HG03565 (cell line): ENCODE data around the gene ABHD8.
A peak's percentile ranks its signal among the peaks of the same experiment; 100 is the strongest.

ENCODE experiments used
- ATAC-seq: cut with Tn5 transposase; IDR thresholded peaks from one replicate; pipeline ENCODE4 v1.9.1; 2021; ENCODE audit warnings: mild to moderate bottlenecking, moderate library complexity; ENCODE audit not compliant: unreplicated experiment

Gene ABHD8

DNA sequence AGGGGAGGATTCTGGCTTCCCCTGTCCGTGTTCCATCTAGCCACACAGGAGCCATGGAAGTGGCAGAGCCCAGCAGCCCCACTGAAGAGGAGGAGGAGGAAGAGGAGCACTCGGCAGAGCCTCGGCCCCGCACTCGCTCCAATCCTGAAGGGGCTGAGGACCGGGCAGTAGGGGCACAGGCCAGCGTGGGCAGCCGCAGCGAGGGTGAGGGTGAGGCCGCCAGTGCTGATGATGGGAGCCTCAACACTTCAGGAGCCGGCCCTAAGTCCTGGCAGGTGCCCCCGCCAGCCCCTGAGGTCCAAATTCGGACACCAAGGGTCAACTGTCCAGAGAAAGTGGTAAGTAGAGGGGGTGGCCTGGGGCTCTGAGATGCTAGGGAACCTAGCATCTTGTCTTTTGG, 34.5 kb downstream of the ABHD8 start:
- ATAC-seq, result no peak

DNA sequence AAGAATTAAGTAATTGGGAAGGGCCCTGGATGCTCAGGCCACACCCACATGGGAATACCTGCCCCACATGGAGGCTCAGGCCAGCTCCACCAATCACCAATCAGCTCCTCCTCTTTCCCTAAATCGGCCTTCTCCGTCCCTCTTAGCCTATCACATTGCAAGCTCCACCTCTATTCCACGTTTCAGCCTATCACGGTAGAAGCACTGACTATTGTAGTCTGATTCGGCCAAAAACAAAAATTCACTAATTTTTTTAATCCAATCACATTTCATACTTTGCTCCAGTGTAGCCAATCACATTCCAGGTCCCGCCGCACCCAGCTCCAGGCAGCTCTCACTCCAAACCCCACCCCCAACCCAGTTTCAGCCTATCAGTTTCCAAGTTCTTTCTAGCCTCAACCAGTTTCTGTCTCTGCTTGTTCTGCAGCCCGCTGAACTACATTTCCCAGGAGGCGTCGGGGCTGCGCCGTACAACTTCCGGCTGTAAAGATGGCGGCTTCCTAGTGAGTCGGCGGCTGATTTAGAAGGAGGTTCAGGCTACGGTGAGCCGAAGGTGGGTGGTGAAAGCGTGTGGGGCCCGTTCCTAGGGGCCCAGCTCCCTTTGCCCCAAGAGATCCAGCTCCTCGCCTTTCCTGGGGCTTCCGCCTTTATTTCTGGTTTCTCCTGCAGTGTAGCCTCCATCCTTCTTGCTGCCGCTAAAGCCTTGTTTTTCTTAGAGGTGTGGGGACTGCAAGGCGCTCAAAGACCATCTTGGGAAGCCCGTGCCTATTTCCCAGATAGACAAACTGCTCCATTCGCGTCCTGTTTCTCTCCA, 36.0 kb downstream of the ABHD8 start, which contains the start of gene BABAM1:
BABAM1 (plus strand) TSS at position 469 of the 814 bp plus-strand sequence. CDS start 1,364 bp downstream, outside the sequence.
- ATAC-seq, result peak; percentile 80

DNA sequence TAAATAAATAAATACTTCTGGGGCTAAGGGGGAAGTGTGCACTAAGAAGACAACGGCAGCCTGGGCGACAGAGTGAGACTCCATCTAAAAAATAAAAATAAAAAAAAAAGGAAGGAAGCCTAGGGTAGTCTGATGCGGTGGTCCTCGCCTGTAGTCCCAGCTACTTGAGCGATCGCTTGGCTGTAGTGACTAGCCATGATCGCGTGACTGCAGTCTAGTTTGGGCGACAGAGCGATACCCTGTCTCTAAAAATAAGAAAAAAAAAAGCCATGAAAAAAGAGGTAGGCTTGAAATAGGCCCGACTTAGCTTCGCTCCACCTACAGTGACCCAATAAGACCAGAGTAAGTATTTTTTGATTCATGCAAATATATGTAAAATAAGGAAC, 36.6 kb downstream of the ABHD8 start:
- peak; percentile 21 for ATAC-seq

DNA sequence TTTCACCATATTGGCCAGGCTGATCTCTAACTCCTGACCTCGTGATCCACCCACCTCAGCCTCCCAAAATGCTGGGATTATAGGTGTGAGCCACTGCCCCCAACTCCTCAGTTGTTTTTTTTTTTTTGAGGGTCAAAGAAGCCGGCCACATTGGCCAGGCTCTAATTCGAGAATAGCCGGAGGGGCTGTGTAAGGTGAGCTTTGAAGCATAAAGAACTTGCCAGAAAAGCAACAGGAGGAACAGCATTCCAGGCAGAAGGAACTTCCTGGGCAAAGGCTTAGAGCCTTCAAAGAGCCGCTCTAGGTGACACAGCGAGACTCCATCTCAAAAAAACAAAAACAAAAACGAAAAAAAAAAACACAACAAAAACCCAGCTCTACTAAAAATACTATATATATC, 37.2 kb downstream of the ABHD8 start:
- no peak for ATAC-seq

DNA sequence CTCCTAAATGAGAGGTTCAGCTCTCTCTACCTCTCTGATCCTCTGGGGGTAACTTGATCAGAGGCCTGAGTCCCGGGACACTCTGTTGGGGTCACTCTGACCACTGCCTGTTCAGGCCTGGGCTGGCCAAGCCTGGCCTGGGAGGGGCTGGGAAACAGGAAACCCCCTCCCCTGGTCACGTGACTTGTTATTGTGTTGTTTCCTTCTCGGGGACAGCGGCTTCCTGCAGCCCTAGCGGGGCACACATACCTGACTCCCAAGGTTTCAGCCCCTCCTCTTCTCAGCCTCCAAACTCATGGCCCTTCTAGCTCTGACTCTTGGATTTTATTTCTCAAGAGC, 38.6 kb downstream of the ABHD8 start, which contains the start of gene USHBP1:
USHBP1 (minus strand) TSS at position 105 of the 339 bp plus-strand sequence. CDS start 446 bp downstream, outside the sequence.
- ATAC-seq, result no peak

DNA sequence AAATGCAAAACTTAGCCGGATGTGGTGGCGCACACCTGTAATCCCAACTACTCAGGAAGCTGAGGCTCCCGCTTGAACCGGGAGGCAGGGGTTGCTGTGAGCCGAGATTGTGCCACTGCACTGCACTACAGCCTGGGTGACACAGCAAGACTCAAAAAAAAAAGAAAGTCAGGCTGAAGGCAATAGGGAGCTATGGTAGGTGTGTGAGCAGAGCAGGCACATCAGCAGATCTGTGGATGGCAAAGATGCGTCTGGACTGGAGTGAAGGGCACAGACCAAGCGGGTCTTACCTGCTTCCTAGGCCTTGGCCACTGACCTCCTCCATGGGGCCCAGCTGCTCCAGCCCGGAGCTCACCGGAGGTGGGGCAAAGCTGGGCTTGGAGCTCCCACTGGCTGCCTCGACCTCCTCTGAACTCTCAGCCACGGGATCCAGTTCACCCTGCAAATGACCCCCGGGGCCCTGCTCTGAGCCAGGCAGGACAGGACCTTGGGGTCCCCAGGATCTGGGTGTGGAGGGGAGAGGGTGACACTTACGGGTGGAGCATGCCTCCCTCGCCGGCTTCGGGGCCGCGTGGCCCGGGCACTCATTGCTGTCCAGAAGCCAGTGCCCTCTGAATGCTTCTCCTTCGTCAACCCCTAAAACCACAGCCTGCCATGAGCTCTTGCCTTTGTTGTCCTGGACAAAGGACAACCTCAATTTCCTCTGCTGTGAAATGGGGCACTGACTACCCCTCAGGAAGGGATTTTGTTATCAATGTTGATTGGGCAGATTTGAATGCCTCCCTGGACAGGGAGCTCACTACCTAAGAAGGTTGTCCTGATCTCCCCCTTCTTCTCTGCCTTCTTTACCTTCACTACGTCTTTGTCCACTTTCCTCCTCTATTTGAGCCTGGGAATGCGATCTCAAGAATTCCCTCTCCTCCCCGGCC, 39.2 kb downstream of the ABHD8 start:
- ATAC-seq, result no peak

DNA sequence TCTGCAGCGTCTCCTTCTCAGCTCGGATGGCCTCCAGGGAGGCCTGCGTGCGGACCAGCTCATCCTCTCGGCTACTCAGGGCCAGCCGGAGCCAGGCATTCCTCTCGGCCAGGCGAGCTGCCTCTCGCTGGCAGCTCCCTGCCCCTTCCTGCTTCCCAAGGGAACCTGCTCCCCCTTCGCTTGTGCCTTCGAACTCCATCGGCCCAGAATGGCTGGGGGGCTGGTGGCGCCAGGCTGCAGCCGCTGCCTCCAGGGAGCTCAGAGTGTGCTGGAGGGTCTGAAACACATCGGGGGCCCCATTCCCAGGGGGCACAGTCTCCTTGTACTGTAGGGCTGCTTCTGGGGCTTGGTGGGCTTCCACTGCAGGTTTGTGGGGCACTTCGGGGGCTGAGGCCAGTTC, 40.7 kb downstream of the ABHD8 start:
- ATAC-seq, result no peak

DNA sequence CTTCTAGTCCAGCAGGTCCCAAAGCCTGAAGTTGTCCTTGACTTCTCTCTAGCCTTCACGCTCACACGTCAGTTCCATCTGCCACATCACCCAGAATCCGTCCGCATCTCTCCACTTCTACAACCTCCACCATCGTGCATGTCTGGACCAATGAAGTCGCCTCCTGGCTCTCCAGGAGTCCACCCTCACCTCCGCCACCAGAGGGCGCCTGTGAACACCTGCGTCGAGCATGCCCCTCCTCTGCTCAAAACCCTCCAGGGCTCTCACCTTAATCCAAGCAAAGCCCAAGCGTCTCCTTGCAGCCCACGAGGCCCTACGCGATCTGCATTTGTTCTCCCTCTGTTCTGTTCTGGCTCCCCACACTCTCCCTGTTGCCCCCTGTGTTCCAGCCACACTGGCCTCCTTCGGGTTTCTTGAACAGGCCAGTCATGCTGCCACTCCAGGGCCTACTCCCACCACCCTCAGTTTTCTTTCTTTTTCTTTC, 42.3 kb downstream of the ABHD8 start:
- no peak for ATAC-seq

DNA sequence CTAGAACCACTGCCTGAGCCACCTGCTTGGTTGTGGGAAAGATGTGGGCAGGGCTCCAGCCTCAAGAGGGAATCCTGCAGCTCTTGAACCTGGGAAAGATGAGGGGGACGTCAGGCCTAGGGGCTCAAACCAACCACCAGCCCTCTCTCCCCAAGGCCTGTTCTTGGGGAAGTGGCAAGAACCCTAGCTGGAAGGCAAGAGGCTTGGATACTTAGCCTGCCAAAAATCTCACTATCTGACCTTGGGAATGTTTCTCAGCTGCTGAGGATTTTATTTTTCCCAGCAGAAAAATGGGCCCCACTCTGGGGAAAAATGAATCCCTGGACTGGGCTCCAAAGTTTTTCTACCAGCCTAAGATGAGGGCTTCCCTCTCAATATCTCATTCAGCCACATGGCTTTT, 43.3 kb downstream of the ABHD8 start:
- ATAC-seq, result no peak

DNA sequence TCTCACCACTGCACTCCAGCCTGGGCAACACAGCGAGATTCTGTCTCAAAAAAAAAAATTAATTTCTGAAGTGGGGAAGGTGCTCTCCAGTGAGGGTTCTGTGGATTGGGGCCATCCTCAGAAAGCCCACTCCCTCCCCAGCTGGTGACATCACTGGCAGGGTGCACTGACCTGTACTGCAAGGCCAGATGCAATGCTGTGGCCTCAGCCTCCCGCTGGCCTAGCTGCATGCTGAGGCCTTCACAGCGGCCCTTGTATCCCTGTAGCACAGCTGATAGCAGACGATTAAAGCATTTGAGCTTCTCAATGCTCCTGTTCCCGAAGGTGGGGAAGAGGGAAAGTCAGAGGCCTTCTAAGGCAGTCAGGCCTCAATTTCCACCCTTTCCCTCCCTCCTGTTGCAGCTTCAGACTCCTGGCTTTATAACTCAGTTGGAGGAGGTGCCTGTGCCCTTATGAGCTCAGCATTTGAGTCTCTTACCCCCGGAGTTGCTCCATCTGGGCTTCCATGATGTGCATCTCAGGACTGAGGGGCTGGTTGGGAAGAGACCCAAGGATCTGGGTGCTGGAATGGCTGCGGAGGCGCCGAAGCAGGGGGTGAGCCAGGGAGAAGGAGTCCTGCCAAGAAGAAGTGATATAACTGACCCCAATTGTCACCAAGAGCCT, 44.0 kb downstream of the ABHD8 start:
- no peak for ATAC-seq

DNA sequence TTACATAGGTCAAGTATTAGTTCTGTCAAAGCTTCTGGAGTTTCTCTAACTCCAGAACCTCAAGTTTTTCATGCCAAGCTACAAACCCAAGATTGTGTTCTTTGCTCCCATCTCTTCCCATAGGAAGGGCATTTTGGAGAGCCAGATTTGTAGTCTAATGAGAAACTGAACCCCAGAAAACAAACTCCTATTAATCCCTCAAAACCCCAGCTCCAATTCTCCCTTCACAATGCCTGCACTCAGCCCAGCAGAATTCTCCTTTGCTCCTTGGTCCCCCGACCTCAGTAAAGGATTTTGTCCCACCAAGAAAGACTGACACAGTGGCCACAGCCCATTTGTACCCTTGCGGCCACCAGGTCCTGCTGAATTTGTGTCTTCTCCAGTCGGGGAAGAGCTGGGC, 47.1 kb downstream of the ABHD8 start:
- ATAC-seq, result no peak

DNA sequence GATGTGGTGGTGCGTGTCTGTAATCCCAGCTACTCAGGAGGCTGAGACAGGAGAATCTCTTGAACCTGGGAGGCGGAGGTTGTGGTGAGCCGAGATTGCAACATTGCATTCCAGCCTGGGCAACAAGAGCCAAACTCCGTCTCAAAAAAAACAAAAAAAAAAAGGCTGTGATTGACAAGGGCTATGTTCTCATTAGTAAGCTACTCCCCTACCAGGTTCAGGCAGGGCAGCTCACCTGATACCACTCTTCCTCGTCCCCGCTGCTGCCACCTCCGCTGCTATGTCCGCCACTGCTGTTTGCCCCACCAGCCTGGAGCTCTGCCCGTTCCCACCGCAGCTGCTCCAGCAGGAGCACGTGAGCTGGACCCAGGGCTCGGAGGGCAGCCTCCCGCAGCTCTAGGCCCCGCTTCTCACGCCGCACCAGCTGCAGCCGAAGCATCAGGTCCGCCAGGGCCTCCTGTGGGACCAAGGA, 48.0 kb downstream of the ABHD8 start:
- no peak for ATAC-seq

DNA sequence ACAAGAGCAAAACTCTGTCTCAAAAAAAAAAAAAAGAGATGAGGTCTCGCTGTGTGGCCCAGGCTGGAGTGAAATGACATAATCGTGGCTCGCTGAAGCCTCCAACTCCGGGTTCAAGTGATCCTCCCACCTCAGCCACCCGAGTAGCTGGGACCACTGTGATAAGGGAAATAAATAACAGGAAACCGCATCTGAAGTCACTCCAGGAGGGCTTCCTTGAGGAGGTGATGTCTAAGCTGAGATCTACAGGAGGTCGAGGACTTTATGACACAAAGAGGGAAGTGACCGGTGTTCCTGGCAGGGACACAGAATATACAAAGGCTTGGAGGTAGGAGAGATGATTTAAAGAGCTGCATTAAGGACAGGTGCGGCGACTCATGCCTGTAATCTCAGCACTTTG, 48.6 kb downstream of the ABHD8 start:
- ATAC-seq, result no peak

DNA sequence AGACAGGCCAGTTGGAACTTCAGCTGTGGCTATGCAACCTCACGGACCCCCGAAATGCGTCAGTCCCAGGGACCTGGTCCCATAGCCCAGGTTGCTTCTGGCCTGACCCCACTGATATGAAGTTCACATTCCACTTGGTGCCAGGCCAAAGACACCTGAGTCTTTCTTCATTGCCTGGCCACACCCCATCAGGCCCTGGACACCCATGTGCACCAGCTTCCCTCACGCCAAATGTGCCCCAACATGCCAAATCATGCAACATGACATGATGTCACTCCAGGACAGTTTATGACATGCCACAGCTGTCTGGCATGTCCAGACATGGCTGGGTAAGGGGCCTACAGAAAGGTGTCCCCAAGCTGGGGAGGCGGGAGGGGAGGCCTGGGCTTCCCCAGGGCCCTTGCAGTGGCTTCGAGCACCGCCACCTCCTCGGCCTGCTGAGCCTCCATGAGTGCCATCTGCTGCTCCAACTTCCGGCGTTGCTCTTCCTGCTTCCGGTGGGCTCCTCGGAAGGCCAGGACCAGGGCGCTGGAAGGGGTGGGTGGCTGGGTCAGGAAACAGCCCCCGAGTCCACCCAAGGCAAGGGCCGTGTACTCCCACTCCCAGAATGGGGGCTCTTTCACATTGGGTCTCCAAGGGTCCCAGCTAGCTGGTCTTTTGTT, 53.2 kb downstream of the ABHD8 start:
- no peak for ATAC-seq

DNA sequence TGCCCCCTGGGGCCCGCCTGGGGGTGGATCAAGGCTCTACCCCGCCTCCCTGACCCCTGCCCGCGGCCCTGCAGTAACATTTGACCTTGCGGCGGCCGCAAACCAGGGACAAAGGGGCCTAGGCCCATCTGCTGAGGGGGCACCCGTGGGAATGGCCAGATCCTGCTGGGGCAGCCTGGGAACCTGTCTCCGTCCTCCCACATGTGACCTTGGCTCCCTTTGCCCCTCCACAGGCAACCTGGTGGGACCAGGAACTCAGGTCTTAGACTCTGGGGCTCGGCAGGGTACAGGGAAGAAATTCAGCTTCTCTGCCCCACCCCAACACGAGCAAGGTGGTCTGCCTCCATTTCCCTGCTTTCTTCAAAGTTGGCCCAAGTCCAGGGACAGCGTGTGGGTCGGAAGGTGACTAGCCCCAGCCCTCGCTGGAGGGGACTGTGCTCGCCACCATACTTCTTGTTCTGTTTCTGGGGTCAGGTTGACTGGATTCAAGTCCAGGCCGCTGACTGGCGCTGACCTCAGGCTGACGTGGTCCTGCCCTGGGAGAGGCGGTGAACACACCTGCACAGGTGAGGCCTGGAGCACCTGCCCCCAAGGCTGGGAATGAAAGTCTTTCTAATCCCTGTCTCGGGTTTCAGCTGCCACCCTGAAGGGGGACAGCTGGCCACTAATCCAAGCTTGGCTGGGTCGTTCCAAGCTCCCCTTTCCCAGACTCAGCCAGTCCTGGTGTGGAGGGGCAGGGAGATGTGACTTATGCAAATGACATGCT, 55.0 kb downstream of the ABHD8 start:
- no peak for ATAC-seq

DNA sequence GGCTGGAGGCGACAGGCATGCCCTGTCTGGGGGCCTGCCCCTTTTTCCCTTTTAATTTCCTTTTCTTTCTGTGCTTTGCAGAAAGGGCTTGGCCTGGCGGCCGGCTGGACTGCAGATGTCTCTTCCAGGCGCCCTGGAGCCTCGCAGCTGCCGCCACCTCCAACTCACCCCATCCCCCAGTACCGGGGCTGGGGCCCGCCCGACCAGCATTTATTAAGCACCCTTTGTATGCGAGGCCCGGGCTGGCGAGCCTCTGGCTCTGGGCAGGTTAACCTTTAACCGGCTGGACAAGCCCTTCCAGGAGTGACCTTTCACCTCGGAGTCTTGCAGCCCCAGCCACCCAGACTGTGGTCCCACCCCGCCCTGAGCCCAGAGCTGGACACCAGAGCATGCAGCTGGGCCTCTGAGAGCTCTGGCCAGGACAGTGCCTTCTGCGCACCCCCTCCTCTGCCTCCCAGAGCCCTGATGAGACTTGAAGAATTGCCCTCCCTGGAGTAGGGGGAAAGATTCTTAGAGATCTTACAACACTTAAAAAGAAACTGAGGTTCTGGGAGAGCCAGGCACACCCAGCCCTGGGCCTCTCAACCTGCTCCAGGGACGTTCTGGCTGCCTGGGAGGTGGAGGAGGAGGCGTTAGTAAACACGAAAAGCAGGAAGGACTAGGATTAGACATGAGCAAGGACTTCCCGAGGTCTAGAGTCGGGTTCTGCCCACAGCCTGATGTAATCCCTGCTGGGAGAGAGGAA, 56.4 kb downstream of the ABHD8 start:
- no peak for ATAC-seq

DNA sequence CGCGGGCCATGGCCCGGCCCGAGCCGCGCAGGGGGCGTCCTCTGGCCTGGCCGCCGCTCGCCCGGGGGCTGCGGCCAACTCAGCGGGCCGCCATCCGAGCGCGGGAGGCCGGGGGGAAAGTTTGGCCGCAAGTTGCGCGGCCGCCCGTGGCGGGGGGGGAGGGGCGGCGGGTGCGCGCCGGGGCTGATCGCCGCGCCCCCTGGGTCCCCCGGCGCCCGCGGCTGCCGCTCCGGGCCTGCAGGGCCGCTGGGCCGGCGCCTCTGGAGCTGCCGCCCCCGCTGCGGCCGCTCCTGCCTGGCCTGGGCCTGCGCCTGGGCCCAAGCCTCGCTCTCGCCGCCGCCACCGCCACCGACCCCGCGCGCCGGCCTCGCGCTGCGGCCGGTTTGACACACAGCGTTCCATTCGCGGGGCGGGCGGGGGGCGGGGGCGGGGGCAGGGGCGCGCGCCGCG, 57.7 kb downstream of the ABHD8 start, which contains the start of gene NR2F6:
NR2F6 (minus strand) TSS at position 385 of the 450 bp plus-strand sequence. CDS start 699 bp downstream, outside the sequence.
- no peak for ATAC-seq

DNA sequence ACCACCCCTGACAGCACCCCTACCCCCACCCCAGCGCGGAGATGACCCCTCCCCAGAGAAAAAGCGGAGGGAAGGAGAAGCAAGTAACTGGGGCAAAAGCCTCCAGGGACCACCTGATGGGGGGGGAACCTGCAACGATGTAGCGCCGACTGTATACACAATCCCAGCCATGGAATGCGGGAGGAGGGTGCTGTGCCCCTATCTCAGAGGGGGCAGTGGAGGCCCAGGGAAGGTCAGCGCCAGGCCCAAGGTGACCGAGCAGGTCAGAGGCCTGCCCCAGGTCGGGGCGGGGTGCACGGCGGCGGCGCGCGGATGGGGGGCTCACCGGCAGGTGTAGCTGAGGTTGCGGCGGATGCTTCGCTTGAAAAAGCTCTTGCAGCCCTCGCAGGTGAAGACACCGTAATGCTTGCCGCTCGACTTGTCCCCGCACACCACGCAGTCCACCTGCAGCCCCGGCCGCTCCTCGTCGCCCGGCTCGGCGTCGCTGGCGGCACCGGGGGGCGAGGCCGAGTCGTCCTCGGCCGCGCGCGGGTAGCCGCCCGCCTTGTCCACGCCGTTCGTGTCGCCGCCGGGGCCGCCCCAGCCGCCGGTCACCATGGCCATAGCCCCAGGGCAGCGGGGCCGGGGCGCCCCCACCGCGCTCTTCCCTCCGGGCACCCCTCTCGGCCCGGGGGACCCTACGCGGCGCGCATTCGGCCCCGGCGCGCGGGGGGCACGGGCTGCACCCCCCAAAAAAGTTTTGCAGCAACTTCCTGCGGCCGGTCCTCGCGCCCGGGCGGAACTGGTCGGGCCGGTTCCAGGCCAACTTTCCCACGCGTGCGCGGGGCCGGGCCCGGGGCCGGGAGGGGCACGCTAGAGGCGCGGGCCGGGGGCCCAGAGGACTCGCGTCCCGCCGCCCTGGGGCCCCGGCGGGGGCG, 58.3 kb downstream of the ABHD8 start:
- no peak for ATAC-seq
